H1 (cell line): ENCODE measurements around the gene SIK3. TPM values are rescaled to one million over a fixed set of nuclear protein-coding genes. Genes with fewer than 3 reads are reported as not detected.

Experiments
- CTBP2 ChIP-seq: IDR thresholded peaks from 2 replicates; pipeline ENCODE4 v1.7.0; 2011; ENCODE audit warnings: borderline replicate concordance, mild to moderate bottlenecking, moderate library complexity, mixed read lengths, low read length; ENCODE audit not compliant: insufficient read depth, insufficient read length
- polyA plus RNA-seq, 7 experiments: library from polyadenylated mRNA; depleted of rRNA in 3 of 7; stranded (reverse) in 5 of 7; unstranded in 2 of 7; fragments of >200 nt in 5 of 7; fragments of 200-250 nt in 2 of 7; gene quantifications; 1 replicate in 5 of 7; 2 replicates in 1 of 7; 4 replicates in 1 of 7; pipeline versions ENCODE4 v1.2.1 to v1.2.3, GENCODE V29; 2011 to 2013; ENCODE audit warnings: missing spikeins in 2 of 7, mixed read lengths in 2 of 7
- total RNA-seq: library from RNA; stranded (reverse); fragmentation: NEBNext Ultra II Directional; extraction: Animal tissue kit (Norgen Biotek cat#: 25700); gene quantifications from 2 replicates; pipeline ENCODE4 v1.2.1, GENCODE V29; 2021
- TF ChIP-seq, protein P1 (sequence below): IDR thresholded peaks from 2 replicates; pipeline ENCODE4 v1.6.1; 2011; ENCODE audit warnings: low read length, improper control_type of control experiment

Gene SIK3
- total and polyA plus RNA-seq, 2 of the 8 experiments (the other 6 are each of a cell fraction or from before 2014, with no cell fraction given) = 19.9 to 32.1 TPM

- TF ChIP-seq, protein P1, sequence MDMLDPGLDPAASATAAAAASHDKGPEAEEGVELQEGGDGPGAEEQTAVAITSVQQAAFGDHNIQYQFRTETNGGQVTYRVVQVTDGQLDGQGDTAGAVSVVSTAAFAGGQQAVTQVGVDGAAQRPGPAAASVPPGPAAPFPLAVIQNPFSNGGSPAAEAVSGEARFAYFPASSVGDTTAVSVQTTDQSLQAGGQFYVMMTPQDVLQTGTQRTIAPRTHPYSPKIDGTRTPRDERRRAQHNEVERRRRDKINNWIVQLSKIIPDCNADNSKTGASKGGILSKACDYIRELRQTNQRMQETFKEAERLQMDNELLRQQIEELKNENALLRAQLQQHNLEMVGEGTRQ = no peak
- TF ChIP-seq CTBP2 = no peak
Observed at GRCh38 chr11:116812109-116812508, 286.1 kb downstream of the SIK3 start (continued).
